ENCODE data around the gene FAM184A. TPM values are rescaled to one million over a fixed set of nuclear protein-coding genes. Genes with fewer than 3 reads are reported as not detected.

The FAM184A gene
- total RNA-seq, 2 experiments from 2014 or later, result 7.4 to 8.3 TPM

GRCh38 chr6:118953391-118953790, 125.1 kb downstream of the FAM184A start:
- peaks cover 5% of the 10 kb centered on the region for H3K4me1 Mint-ChIP-seq
- peaks cover 8% of the 10 kb centered on the region for H3K9me3 Mint-ChIP-seq
- H3K36me3 Mint-ChIP-seq (ENCODE audit: low read depth), result peaks cover 2% of the 10 kb centered on the region
- H3K27me3 Mint-ChIP-seq, result no peaks in the 10 kb centered on the region
- H3K4me3 Mint-ChIP-seq, result no peak overlapping the region
- CTCF ChIA-PET, result interaction anchor here (1.7 kb wide), 1 partner anchor 9 kb away, joined by 5 read pairs; no protein-coding TSS in a partner anchor
- DNase-seq, result no peak
- H3K27ac Mint-ChIP-seq, result no peak overlapping the region
- POLR2A ChIA-PET, result no interaction called here

- DNase-seq, result no peak
- H3K4me3 Mint-ChIP-seq, result no peak overlapping the region
- H3K9me3 Mint-ChIP-seq, result peaks cover 8% of the 10 kb centered on the region
- CTCF ChIA-PET, result interaction anchor here (1.7 kb wide), 1 partner anchor 10 kb away, joined by 5 read pairs; no protein-coding TSS in a partner anchor
- H3K27ac Mint-ChIP-seq, result no peak overlapping the region
- H3K27me3 Mint-ChIP-seq, result no peaks in the 10 kb centered on the region
- peaks cover 2% of the 10 kb centered on the region for H3K36me3 Mint-ChIP-seq (ENCODE audit: low read depth)
- peaks cover 1% of the 10 kb centered on the region for H3K4me1 Mint-ChIP-seq
- POLR2A ChIA-PET, result no interaction called here
Observed at GRCh38 chr6:118952683-118953082, 125.8 kb downstream of the FAM184A start.

GRCh38 chr6:118945217-118945616, 133.2 kb downstream of the FAM184A start:
- no peaks in the 10 kb centered on the region for H3K4me1 Mint-ChIP-seq

GRCh38 chr6:118940770-118941169, 137.7 kb downstream of the FAM184A start:
- CTCF ChIA-PET, result no interaction called here
- POLR2A ChIA-PET, result no interaction called here
- Mint-ChIP-seq H3K27ac (no peak overlapping the region), H3K27me3 (no peaks in the 10 kb centered on the region), H3K36me3 (ENCODE audit: low read depth) (peaks cover 33% of the 10 kb centered on the region), H3K4me1 (peaks cover 6% of the 10 kb centered on the region), H3K9me3 (peaks cover 42% of the 10 kb centered on the region), H3K4me3 (no peak overlapping the region)
- DNase-seq, result no peak

More at GRCh38 chr6:118945217-118945616, 133.2 kb downstream of the FAM184A start:
- Mint-ChIP-seq H3K27ac (no peak overlapping the region), H3K9me3 (peaks cover 44% of the 10 kb centered on the region), H3K27me3 (no peaks in the 10 kb centered on the region), H3K36me3 (ENCODE audit: low read depth) (peaks cover 14% of the 10 kb centered on the region), H3K4me3 (no peak overlapping the region)
- POLR2A ChIA-PET, result no interaction called here
- no peak for DNase-seq
- CTCF ChIA-PET, result no interaction called here

GRCh38 chr6:118939683-118940082, 138.8 kb downstream of the FAM184A start:
- Mint-ChIP-seq H3K4me3 (no peak overlapping the region), H3K27ac (no peak overlapping the region), H3K27me3 (no peaks in the 10 kb centered on the region), H3K4me1 (peaks cover 12% of the 10 kb centered on the region), H3K36me3 (ENCODE audit: low read depth) (peaks cover 29% of the 10 kb centered on the region), H3K9me3 (peaks cover 31% of the 10 kb centered on the region)
- POLR2A ChIA-PET, result no interaction called here
- CTCF ChIA-PET, result no interaction called here
- no peak for DNase-seq

- Mint-ChIP-seq H3K9me3 (peaks cover 14% of the 10 kb centered on the region), H3K27me3 (no peaks in the 10 kb centered on the region), H3K27ac (peak overlapping the region; percentile 89), H3K4me1 (peaks cover 24% of the 10 kb centered on the region), H3K4me3 (peak overlapping the region; percentile 81), H3K36me3 (ENCODE audit: low read depth) (peaks cover 21% of the 10 kb centered on the region)
- DNase-seq, result no peak
- POLR2A ChIA-PET, result no interaction called here
- CTCF ChIA-PET, result no interaction called here
Observed at GRCh38 chr6:118935978-118936703, 142.3 kb downstream of the FAM184A start.

- Mint-ChIP-seq H3K4me3 (peak overlapping the region; percentile 81), H3K27ac (peak overlapping the region; percentile 89), H3K27me3 (no peaks in the 10 kb centered on the region), H3K4me1 (peaks cover 24% of the 10 kb centered on the region), H3K9me3 (peaks cover 14% of the 10 kb centered on the region), H3K36me3 (ENCODE audit: low read depth) (peaks cover 28% of the 10 kb centered on the region)
- ChIA-PET POLR2A (interaction anchor here (0.6 kb wide), 1 partner anchor 226 kb away, joined by 4 read pairs; no protein-coding TSS in a partner anchor), CTCF (interaction anchor here (0.8 kb wide), 1 partner anchor 226 kb away, joined by 3 read pairs; no protein-coding TSS in a partner anchor)
- no peak for DNase-seq
Observed at GRCh38 chr6:118935331-118935668, 143.2 kb downstream of the FAM184A start.

- DNase-seq, result peak; percentile 87
- Mint-ChIP-seq H3K36me3 (ENCODE audit: low read depth) (peaks cover 28% of the 10 kb centered on the region), H3K4me3 (peak within 1 kb of the TSS; percentile 81), H3K27ac (peak within 1 kb of the TSS; percentile 93), H3K27me3 (no peaks in the 10 kb centered on the region), H3K4me1 (peaks cover 24% of the 10 kb centered on the region), H3K9me3 (peaks cover 14% of the 10 kb centered on the region)
- CTCF ChIA-PET, result interaction anchor here (0.7 to 1.4 kb wide), 3 partner anchors 13 to 225 kb away, joined by 3 to 4 read pairs (median 3); no protein-coding TSS in a partner anchor
- POLR2A ChIA-PET, result no interaction called here
Observed at GRCh38 chr6:118934461-118935330, 143.8 kb downstream of the FAM184A start, which contains the start of gene MCM9. Gene MCM9 (minus strand): TSS chr6:118935159. CDS start chr6:118931723, 3,436 bp downstream.

GRCh38 chr6:118933855-118934460, 144.5 kb downstream of the FAM184A start:
- CTCF ChIA-PET, result interaction anchor here (0.7 to 1.4 kb wide), 2 partner anchors 13 to 38 kb away, joined by 3 to 4 read pairs; no protein-coding TSS in a partner anchor
- POLR2A ChIA-PET, result no interaction called here
- no peaks in the 10 kb centered on the region for H3K27me3 Mint-ChIP-seq

GRCh38 chr6:118932421-118932820, 146.0 kb downstream of the FAM184A start:
- Mint-ChIP-seq H3K9me3 (peaks cover 6% of the 10 kb centered on the region), H3K27me3 (no peaks in the 10 kb centered on the region), H3K27ac (no peak overlapping the region), H3K36me3 (ENCODE audit: low read depth) (peaks cover 24% of the 10 kb centered on the region), H3K4me1 (peaks cover 22% of the 10 kb centered on the region), H3K4me3 (no peak overlapping the region)
- no peak for DNase-seq
- ChIA-PET CTCF (no interaction called here), POLR2A (no interaction called here)

More at GRCh38 chr6:118933855-118934460, 144.5 kb downstream of the FAM184A start:
- Mint-ChIP-seq H3K4me3 (peak overlapping the region; percentile 81), H3K4me1 (peaks cover 24% of the 10 kb centered on the region), H3K36me3 (ENCODE audit: low read depth) (peaks cover 28% of the 10 kb centered on the region), H3K9me3 (peaks cover 11% of the 10 kb centered on the region), H3K27ac (peak overlapping the region; percentile 92)
- no peak for DNase-seq

- CTCF ChIA-PET, result no interaction called here
Observed at GRCh38 chr6:118931436-118931835, 147.0 kb downstream of the FAM184A start.

GRCh38 chr6:118930680-118931079, 147.8 kb downstream of the FAM184A start:
- POLR2A ChIA-PET, result no interaction called here
- Mint-ChIP-seq H3K27ac (no peak overlapping the region), H3K4me1 (peaks cover 19% of the 10 kb centered on the region), H3K9me3 (no peaks in the 10 kb centered on the region), H3K36me3 (ENCODE audit: low read depth) (peaks cover 25% of the 10 kb centered on the region), H3K27me3 (no peaks in the 10 kb centered on the region), H3K4me3 (no peak overlapping the region)
- DNase-seq, result no peak
- CTCF ChIA-PET, result no interaction called here

More at GRCh38 chr6:118931436-118931835, 147.0 kb downstream of the FAM184A start:
- no peak overlapping the region for H3K4me3 Mint-ChIP-seq
- no peaks in the 10 kb centered on the region for H3K27me3 Mint-ChIP-seq
- POLR2A ChIA-PET, result no interaction called here
- H3K27ac Mint-ChIP-seq, result no peak overlapping the region
- peaks cover 1% of the 10 kb centered on the region for H3K9me3 Mint-ChIP-seq
- peaks cover 20% of the 10 kb centered on the region for H3K4me1 Mint-ChIP-seq
- H3K36me3 Mint-ChIP-seq (ENCODE audit: low read depth), result peaks cover 23% of the 10 kb centered on the region
- no peak for DNase-seq

Data from activated CD4-positive, alpha-beta T cell treated with anti-CD3 and anti-CD28 coated beads, Interleukin-2, amount 10 ng/mL, durations not matched to agents 7 days and 5 days (primary cell).